OCI-LY3 (cell line): Measurements from ENCODE around the gene TINCR.

Source experiments
- H2AFZ ChIP-seq: fragments of 200-600, 300-600 bp; shearing (Covaris generic); 2 replicates; pipeline ENCODE4 v1.6.0; 2014; ENCODE audit warnings: antibody characterized with exemption, low read depth, low read length
- H3K27ac ChIP-seq: fragments of 200-600, 300-600 bp; sonication (generic); 2 replicates; pipeline ENCODE4 v1.5.1; 2014; ENCODE audit warnings: mild to moderate bottlenecking, low read length, moderate library complexity, mixed read lengths
- H3K27me3 ChIP-seq: fragments of 200-600, 300-600 bp; sonication (generic); 2 replicates; pipeline ENCODE4 v1.6.1; 2014; ENCODE audit warnings: low read depth, low read length, mixed read lengths
- H3K36me3 ChIP-seq: fragments of 200-600, 300-600 bp; sonication (generic); replicated peaks from 2 replicates; pipeline ENCODE3; 2014; ENCODE audit warnings: low read depth, low read length, mixed read lengths
- H3K4me1 ChIP-seq: fragments of 300-600, 200-600 bp; sonication (generic); 2 replicates; pipeline ENCODE4 v1.6.1; 2014; ENCODE audit warnings: low read length, mixed read lengths
- H3K4me2 ChIP-seq: fragments of 200-600, 300-600 bp; sonication (generic); 2 replicates; pipeline ENCODE4 v1.6.1; 2014; ENCODE audit warnings: low read length, mixed read lengths
- H3K4me3 ChIP-seq: fragments of 300-600, 200-600 bp; sonication (generic); 2 replicates; pipeline ENCODE4 v1.5.1; 2014; ENCODE audit warnings: antibody characterized with exemption, mild to moderate bottlenecking, low read length, moderate library complexity
- H3K79me2 ChIP-seq: fragments of 300-600, 200-600 bp; shearing (Covaris generic); 2 replicates; pipeline ENCODE4 v1.6.1; 2014; ENCODE audit warnings: mild to moderate bottlenecking, low read length, mixed read lengths
- H3K9ac ChIP-seq: fragments of 300-600, 200-600 bp; shearing (Covaris generic); 2 replicates; pipeline ENCODE4 v1.6.0; 2014; ENCODE audit warnings: mild to moderate bottlenecking, low read length, moderate library complexity
- H3K9me3 ChIP-seq: fragments of 200-600, 300-600 bp; shearing (Covaris generic); 2 replicates; pipeline ENCODE4 v1.6.1; 2014; ENCODE audit warnings: low read length, mixed read lengths; ENCODE audit not compliant: insufficient read depth
- H4K20me1 ChIP-seq: fragments of 200-600, 300-600 bp; sonication (generic); 2 replicates; pipeline ENCODE4 v1.6.1; 2016; ENCODE audit warnings: low read length, mixed read lengths; ENCODE audit not compliant: insufficient read depth
- CTCF ChIP-seq: fragments of 200-600, 300-600 bp; sonication (generic); IDR thresholded peaks from 2 replicates; pipeline ENCODE4 v1.5.1; 2014; ENCODE audit warnings: antibody characterized with exemption, low read length, low read depth
- EZH2phosphoT487 ChIP-seq: fragments of 200-600 bp; shearing (Covaris generic); IDR thresholded peaks from 2 replicates; pipeline ENCODE4 v1.6.1; 2018; ENCODE audit warnings: antibody characterized with exemption, mixed run types, low read depth

The TINCR gene

GRCh38 chr19:5567970-5568407, 236 bp upstream of the TINCR start:
- Histone ChIP-seq H3K36me3 (no peaks in the 10 kb centered on the region), H3K4me1 (no peaks in the 10 kb centered on the region), H3K4me3 (no peak overlapping the region), H3K79me2 (no peaks in the 10 kb centered on the region), H2AFZ (no peak overlapping the region), H3K27me3 (no peaks in the 10 kb centered on the region), H3K27ac (no peak overlapping the region), H3K9ac (no peak overlapping the region), H3K9me3 (no peaks in the 10 kb centered on the region), H3K4me2 (no peak overlapping the region), H4K20me1 (no peaks in the 10 kb centered on the region)
- TF ChIP-seq EZH2phosphoT487 (no peak), CTCF (no peak)

- no peaks in the 10 kb centered on the region for H3K27me3 ChIP-seq
- TF ChIP-seq EZH2phosphoT487 (no peak), CTCF (no peak)
- no peak overlapping the region for H3K27ac ChIP-seq
- H3K4me3 ChIP-seq = no peak overlapping the region
- H4K20me1 ChIP-seq = no peaks in the 10 kb centered on the region
- H3K4me2 ChIP-seq = no peak overlapping the region
- no peaks in the 10 kb centered on the region for H3K36me3 ChIP-seq
- peaks cover 5% of the 10 kb centered on the region; the same call in 1 of the 2 replicates for H3K9me3 ChIP-seq
- no peak overlapping the region for H3K9ac ChIP-seq
- no peaks in the 10 kb centered on the region for H3K4me1 ChIP-seq
- no peak overlapping the region for H2AFZ ChIP-seq
- H3K79me2 ChIP-seq = no peaks in the 10 kb centered on the region
Measured at GRCh38 chr19:5564930-5565329, 2.8 kb downstream of the TINCR start.

GRCh38 chr19:5563935-5564612, 3.7 kb downstream of the TINCR start:
- H3K9ac ChIP-seq = no peak overlapping the region
- H3K4me2 ChIP-seq = no peak overlapping the region
- H4K20me1 ChIP-seq = no peaks in the 10 kb centered on the region

GRCh38 chr19:5563008-5563431, 4.7 kb downstream of the TINCR start:
- H3K27ac ChIP-seq = no peak overlapping the region
- H4K20me1 ChIP-seq = no peaks in the 10 kb centered on the region
- no peak overlapping the region for H3K4me2 ChIP-seq
- no peaks in the 10 kb centered on the region for H3K4me1 ChIP-seq
- no peaks in the 10 kb centered on the region for H3K27me3 ChIP-seq
- no peaks in the 10 kb centered on the region for H3K79me2 ChIP-seq
- no peak overlapping the region for H2AFZ ChIP-seq
- H3K36me3 ChIP-seq = no peaks in the 10 kb centered on the region
- no peak overlapping the region for H3K4me3 ChIP-seq
- peaks cover 5% of the 10 kb centered on the region; the same call in 1 of the 2 replicates for H3K9me3 ChIP-seq
- no peak overlapping the region for H3K9ac ChIP-seq
- TF ChIP-seq EZH2phosphoT487 (no peak), CTCF (no peak)

More at GRCh38 chr19:5563935-5564612, 3.7 kb downstream of the TINCR start:
- Histone ChIP-seq H3K36me3 (no peaks in the 10 kb centered on the region), H3K4me3 (no peak overlapping the region), H3K79me2 (no peaks in the 10 kb centered on the region), H2AFZ (no peak overlapping the region), H3K27me3 (no peaks in the 10 kb centered on the region), H3K4me1 (no peaks in the 10 kb centered on the region), H3K9me3 (peaks cover 5% of the 10 kb centered on the region; the same call in 1 of the 2 replicates), H3K27ac (no peak overlapping the region)
- TF ChIP-seq CTCF (no peak), EZH2phosphoT487 (no peak)
